GM10248 (cell line): ENCODE data around the gene SLCO3A1.

Source experiments
- CTCF ChIA-PET: fragments of 300-600 bp; sonication (Branson Sonifier 250); formaldehyde crosslinking; extraction: SDS; loops from one replicate; lab custom pipeline; 2021; ENCODE audit warnings: antibody characterized with exemption; lab: Yijun Ruan, JAX
- POLR2A ChIA-PET: fragments of 350-650 bp; sonication (Branson Sonifier 250); formaldehyde crosslinking; extraction: SDS; loops from one replicate; lab custom pipeline; 2020; ENCODE audit warnings: antibody characterized with exemption; lab: Yijun Ruan, JAX
- DNase-seq: peaks from one replicate; pipeline ENCODE4 v3.0.0; 2012; ENCODE audit errors: extremely low spot score
- TF ChIP-seq, protein P1 (sequence below): IDR thresholded peaks from 2 replicates; pipeline ENCODE4 v1.5.1; 2012; ENCODE audit warnings: mild to moderate bottlenecking, low read depth; ENCODE audit errors: extremely low read depth, missing control alignments, control extremely low read depth

Gene SLCO3A1

DNA sequence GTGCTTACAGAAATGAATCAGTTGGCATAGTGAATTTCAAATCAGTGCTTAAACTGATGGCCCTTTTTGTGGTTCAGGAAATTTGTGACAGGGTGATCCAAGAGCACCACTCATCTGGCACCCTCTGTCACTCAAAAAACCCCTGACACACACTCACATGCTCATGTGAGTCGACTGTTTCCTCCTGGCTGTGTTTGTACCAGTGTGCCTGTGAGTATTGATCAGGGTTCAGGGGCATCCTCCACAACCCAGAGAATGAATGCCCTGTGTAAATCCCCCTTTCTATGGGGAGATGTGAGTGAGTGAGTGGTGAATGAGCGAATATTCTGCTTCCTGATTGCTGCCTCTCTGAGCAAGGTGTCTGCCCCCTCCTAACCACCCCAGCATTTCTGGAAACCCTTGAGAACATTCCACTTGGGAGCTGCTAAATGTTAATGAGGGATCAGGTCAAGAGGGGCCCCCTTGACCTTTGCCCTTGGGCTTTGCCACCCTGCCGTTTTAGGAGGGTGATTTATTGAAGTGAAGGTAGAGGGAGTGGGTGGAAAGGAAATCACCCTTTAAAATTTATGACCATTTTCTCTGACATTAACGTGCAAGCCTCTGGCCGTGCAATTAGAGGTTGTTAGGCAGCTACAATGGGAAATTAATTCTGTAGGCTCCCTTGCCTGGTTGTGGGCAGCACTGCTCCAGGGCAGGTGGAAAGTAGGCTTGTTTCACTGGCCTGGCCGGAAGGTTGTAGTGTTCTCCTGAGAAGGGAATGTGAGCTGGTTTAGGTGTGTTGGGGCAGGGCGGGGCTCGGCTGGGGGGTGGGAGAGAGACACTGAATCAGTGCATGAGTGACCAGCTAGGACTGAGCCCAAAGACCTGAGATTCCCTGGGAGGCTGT, 87.2 kb downstream of the SLCO3A1 start:
- no peak for DNase-seq
- POLR2A ChIA-PET, result no interaction called here

DNA sequence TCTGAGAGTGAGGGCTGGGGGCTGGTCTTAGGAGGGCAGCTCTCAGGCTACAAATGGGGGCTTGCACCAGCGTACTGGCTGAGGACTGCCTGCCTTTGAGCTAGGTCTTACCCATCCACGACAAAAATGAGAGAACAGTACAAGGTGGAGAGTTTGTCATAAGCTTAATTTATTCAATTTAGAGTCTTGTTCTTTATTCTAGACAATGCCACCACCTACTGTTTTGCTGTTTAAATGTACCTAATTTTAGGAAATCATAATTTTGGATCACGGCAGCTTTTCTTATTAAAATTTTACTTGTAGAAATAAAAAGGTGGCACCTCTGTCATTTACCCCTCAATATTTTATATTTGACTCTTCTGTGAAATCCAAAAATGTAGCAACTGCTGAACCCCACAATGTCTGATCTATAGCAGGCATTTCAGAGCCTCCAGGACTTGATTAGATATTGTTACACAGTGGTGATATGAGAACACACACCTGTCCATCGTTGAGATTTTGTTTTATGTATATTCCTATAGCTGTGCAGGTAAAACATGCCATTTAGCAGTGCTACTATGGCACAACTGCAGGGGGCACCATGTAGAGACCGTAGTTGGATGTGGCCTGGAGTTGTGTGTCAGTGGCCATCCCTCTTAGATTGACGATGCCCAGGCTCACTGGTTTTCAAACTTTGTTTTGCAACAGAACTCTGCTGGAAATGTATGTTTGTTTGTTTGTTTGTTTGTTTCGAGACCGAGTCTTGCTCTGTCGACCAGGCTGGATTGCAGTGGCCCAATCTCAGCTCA, 88.6 kb downstream of the SLCO3A1 start:
- no peak for DNase-seq
- TF ChIP-seq, protein P1, sequence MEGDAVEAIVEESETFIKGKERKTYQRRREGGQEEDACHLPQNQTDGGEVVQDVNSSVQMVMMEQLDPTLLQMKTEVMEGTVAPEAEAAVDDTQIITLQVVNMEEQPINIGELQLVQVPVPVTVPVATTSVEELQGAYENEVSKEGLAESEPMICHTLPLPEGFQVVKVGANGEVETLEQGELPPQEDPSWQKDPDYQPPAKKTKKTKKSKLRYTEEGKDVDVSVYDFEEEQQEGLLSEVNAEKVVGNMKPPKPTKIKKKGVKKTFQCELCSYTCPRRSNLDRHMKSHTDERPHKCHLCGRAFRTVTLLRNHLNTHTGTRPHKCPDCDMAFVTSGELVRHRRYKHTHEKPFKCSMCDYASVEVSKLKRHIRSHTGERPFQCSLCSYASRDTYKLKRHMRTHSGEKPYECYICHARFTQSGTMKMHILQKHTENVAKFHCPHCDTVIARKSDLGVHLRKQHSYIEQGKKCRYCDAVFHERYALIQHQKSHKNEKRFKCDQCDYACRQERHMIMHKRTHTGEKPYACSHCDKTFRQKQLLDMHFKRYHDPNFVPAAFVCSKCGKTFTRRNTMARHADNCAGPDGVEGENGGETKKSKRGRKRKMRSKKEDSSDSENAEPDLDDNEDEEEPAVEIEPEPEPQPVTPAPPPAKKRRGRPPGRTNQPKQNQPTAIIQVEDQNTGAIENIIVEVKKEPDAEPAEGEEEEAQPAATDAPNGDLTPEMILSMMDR, result no peak
- CTCF ChIA-PET, result no interaction called here
- POLR2A ChIA-PET, result no interaction called here

More for the DNA sequence above, 87.2 kb downstream of the SLCO3A1 start:
- CTCF ChIA-PET, result no interaction called here
- TF ChIP-seq, protein P1, result no peak

DNA sequence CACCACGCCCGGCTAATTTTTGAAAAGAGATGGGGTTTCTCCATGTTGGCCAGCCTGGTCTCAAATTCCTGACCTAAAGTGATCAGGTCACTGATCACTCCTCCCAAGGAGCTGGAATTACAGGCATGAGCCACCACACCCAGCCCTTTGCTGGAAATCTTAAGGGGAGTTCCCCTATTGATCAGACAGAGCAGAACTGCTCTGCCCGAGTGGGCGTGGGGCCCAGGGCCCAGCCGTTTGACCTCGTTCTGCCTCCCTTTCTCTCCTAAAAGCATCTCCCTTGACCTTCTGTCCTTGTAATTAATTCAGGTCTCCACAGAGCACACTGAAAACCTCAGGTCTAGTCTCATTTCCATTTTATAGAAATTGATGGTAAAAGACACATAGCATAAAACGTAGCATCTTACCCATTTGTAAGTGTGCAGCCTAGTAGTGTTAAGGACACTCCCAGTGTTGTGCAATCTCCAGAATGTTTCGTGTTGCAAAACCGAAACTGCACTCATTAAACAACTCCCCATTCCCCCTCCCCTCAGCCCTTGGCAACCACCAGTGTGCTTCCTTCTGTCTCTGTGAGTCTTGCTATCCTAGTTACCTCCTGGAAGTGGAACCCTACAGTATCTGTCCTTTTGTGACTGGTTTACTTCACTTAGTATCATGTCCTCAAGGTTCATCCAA, 89.3 kb downstream of the SLCO3A1 start:
- CTCF ChIA-PET, result no interaction called here
- TF ChIP-seq, protein P1, result no peak
- POLR2A ChIA-PET, result no interaction called here
- DNase-seq, result no peak

DNA sequence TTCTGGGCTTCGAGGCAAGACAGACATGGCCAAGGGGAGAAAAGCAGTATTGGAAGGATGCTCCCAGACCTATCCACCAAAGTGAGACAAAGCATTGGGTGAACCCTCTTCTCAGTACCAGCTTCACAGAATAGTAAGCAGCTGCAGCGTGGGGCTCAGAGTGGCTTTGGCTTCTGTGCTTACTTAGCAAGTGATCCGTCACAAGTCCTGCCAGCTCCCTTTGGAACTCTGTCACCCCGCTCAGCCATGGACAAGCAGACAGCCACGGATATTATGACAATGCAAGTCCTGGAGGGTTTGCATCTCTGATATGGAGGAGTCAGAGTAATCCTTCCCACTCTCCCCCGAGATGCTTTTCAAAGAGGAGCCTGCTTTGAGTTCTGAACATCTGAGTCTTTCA, 90.8 kb downstream of the SLCO3A1 start:
- no peak for DNase-seq
- CTCF ChIA-PET, result no interaction called here
- POLR2A ChIA-PET, result no interaction called here
- TF ChIP-seq, protein P1, result no peak

DNA sequence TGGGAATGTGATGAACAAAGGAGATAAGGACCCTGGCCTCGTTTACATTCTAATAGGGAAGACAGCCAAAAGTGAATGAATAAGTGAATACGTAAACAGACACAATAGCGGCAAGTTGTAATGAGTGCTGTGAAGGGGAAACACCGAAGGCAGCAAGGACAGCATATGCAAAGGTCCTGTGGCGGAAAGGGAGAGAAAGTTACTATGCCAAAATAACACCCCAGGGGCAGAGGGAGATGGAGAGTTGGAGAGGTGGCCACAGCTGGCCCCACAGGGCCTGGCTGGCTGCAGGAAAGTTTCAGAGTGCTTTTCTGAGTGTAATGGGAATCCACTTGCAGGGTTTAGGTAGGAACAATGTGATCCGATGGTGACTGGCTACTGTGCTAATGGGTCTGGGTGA, 91.9 kb downstream of the SLCO3A1 start:
- TF ChIP-seq, protein P1, result no peak
- DNase-seq, result no peak
- ChIA-PET CTCF (no interaction called here), POLR2A (no interaction called here)

DNA sequence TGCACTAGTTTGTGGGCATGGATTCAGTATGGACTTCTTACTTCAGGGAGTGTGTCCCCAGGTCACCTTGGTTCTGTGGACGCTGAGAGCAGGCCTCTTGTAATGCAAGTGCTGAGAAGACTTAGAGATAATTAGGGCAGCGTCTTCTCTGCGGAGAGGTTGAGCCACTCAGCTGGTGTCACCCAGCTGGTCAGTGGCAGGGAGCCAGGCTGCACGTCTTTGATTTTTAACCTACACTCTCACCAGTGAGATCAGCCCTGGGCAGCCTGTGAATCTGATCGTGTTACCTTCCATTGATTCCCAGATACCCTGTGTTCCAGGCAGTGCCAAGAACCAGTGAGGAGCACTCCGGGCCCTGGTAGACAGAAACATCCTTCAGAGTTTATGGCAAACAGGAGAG, 92.6 kb downstream of the SLCO3A1 start:
- TF ChIP-seq, protein P1, result no peak
- ChIA-PET POLR2A (no interaction called here), CTCF (no interaction called here)
- no peak for DNase-seq
